HG02884 (cell line): ENCODE results near the gene TENM3.
"Not testable (repeated sequence)": the region's sequence is repeated elsewhere in the genome, so short reads cannot be mapped to it uniquely, and the experiment has no call there.

Experiments
- ATAC-seq: cut with Tn5 transposase; IDR thresholded peaks from one replicate; pipeline ENCODE4 v1.9.1; 2021; ENCODE audit warnings: mild to moderate bottlenecking, moderate library complexity; ENCODE audit not compliant: unreplicated experiment

The TENM3 gene

GRCh38 chr4:182243204-182243603 is at the start of gene TENM3:
TENM3 (plus strand) TSS chr4:182243402; CDS start chr4:182324021, 80,619 bp downstream.
- ATAC-seq = not testable (repeated sequence)

GRCh38 chr4:182194091-182194824 is 48.9 kb upstream of the TENM3 start:
- no peak for ATAC-seq

GRCh38 chr4:182197611-182198010 is 45.6 kb upstream of the TENM3 start:
- ATAC-seq = no peak

- ATAC-seq = no peak
These were observed 41.3 kb upstream of the TENM3 start for GRCh38 chr4:182201871-182202270.

- ATAC-seq = no peak
These were observed 40.6 kb upstream of the TENM3 start for GRCh38 chr4:182202650-182203049.

GRCh38 chr4:182203872-182204411 is 39.3 kb upstream of the TENM3 start:
- ATAC-seq = no peak

- ATAC-seq = no peak
These were observed 37.9 kb upstream of the TENM3 start for GRCh38 chr4:182205306-182205705.

GRCh38 chr4:182206266-182206665 is 36.9 kb upstream of the TENM3 start:
- no peak for ATAC-seq

GRCh38 chr4:182206916-182207315 is 36.3 kb upstream of the TENM3 start:
- no peak for ATAC-seq

GRCh38 chr4:182207830-182208396 is 35.3 kb upstream of the TENM3 start:
- ATAC-seq = no peak

GRCh38 chr4:182208526-182209050 is 34.6 kb upstream of the TENM3 start:
- ATAC-seq = no peak

GRCh38 chr4:182212211-182212761 is 30.9 kb upstream of the TENM3 start:
- no peak for ATAC-seq

- ATAC-seq = no peak
These were observed 30.2 kb upstream of the TENM3 start for GRCh38 chr4:182213004-182213403.

GRCh38 chr4:182215148-182215547 is 28.1 kb upstream of the TENM3 start:
- no peak for ATAC-seq

- no peak for ATAC-seq
These were observed 27.2 kb upstream of the TENM3 start for GRCh38 chr4:182216005-182216404.

GRCh38 chr4:182219411-182220056 is 23.7 kb upstream of the TENM3 start:
- ATAC-seq = no peak

GRCh38 chr4:182221987-182222386 is 21.2 kb upstream of the TENM3 start:
- no peak for ATAC-seq

GRCh38 chr4:182222766-182223165 is 20.4 kb upstream of the TENM3 start:
- no peak for ATAC-seq

- ATAC-seq = no peak
These were observed 19.5 kb upstream of the TENM3 start for GRCh38 chr4:182223708-182224107.

- no peak for ATAC-seq
These were observed 18.9 kb upstream of the TENM3 start for GRCh38 chr4:182224192-182224850.
